NCI-H2171 (cell line): ENCODE measurements around the gene DNAJC6.

Experiments
- DNase-seq: peaks from one replicate; lab custom pipeline; 2025; lab: John Stamatoyannopoulos, UW

DNAJC6 gene

DNA sequence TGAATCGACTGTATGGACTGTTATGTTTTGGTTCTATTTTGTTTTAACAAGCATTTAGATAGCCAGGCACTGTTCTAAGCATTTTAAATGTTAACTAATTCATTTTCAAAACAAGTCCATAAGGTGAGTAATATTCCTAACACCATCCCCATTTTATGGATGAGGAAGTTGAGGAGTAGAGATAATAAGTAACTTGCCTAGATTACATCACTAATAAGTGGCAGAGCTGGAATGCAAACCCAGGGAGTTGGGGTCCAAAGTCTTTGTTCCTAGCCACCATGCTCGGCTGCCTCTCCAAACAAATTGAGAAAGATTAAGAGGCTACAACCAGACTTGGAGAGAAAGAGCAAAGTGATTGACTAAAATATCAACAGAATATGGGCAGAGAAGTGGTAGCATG lies 98.5 kb downstream of the DNAJC6 start:
- no peak for DNase-seq

DNA sequence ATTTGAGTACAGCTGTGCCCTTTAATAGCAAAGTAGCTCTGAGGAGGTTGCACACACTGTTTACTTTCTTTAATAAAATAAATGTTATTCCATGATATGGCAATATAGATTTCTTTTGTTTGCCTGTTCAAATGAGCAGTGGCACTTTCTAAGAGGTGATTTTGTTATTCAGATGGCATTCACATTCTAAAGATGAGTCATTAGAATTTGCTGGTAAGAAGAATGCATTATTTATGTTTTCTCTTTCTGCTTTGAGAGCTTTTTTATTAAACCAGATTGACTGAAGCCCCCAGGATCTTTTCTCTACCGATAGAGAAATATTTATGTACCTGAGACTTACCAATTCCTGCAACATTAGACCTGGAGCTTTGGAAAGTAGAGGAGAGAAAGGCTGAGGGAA lies 100.0 kb downstream of the DNAJC6 start:
- DNase-seq, result no peak

DNA sequence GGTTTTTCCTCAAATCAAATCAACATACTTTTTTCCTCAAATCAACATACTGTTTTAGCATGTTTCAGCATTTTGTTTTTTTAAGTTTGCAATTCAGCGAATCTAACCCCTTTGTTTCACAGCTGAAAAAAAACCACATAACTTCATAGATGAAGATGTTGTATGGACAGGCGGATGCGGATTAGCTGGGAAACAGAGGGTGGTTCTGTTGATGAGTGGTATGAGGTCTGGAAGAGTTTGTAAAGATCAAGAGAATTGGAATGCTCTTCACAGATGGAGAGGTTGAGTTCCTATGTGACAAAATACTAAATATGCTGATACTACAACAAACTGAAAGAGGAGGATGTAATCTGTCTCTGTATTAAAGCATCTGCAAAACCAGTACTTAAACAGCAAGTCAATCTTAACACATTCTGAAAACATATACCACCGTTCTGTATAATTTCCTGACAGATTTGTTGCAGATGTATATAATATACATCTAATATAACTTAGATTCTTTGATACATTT lies 100.5 kb downstream of the DNAJC6 start:
- no peak for DNase-seq

DNA sequence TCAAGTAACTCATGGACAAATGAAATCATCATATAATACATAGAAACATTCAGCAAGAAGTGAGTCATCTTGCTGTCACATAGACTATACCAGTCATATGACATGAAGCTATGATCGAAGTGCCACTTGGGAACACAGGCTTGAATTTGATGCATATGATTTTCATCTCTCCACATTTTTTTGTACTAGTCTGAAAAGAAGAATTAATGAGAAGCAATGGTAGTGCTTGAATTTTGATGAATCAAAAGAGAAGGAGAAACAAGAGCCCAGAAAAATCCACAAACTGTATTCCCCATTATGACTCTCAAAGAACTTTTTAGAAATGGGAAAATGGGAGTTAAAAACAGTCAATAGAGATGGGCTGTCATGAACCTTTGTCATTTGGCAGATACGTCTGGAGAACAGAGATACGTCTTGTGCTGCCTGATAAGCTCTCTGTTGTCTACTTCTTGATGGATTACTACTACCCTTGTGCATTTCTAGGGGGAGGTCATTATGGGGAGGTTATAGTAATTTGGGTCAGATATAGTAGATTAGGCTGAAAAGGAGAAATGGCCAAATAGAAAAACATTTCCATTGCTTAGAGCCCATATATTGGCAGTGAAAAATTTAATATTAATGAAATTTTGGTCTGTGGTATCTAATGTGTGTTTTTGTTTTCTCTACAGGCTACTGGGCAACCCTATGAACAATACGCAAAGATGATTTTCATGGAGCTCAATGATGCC lies 103.1 kb downstream of the DNAJC6 start:
- DNase-seq, result no peak

DNA sequence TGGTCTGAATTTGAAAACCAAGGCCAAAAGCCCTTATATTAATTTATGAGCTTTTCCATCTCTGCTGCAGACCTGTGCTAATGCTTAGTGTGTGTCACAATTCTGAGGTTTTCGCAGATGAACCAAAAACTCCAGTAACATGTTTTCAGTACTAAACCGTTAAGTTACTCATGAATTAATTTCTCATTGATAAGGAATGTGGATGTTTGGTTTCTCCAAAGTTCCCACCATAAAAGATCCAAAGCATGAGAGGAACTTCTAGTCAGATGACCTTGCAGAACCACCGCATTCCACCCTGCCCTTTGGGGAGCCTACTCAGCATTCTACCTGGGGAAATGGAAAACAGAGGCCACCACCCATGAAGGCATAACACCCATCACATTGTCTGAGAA lies 103.6 kb downstream of the DNAJC6 start:
- DNase-seq, result no peak

DNA sequence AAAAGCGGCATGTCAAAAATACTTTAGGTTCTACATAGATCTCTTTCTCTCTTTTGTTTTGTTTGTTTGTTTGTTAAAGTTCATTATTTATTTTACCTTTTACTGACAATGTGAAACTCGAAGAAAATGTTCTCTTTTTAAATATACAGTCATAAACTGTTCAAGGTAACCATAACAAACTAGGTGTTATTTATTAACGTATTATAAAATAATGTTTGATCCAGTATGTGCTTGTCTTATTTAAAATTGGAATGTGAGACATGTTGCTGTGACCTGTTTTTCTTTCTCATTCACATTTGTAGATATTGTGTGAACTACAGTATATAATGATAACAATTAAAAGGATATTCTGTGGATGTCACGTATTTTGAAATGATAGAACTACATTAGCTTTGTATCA lies 105.2 kb downstream of the DNAJC6 start:
- DNase-seq, result no peak

DNA sequence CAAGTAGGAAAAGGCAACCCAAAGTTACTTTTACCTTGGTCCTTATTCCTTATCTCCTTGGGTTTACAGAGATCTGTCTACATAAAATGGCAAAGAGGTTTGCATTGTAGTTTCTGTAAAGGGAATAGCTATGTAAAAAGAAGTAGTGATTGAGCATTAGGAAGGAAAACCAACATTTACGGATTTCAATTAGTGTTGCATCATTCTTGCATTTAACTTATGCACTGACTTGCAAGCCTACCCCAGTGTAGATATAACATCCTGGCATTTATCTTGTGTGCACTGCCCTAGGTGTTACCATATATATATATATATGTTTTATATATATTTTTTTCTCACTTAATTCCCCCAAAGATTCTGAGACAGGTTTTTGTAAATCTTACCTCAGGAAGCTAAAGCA lies 107.4 kb downstream of the DNAJC6 start:
- DNase-seq, result no peak

DNA sequence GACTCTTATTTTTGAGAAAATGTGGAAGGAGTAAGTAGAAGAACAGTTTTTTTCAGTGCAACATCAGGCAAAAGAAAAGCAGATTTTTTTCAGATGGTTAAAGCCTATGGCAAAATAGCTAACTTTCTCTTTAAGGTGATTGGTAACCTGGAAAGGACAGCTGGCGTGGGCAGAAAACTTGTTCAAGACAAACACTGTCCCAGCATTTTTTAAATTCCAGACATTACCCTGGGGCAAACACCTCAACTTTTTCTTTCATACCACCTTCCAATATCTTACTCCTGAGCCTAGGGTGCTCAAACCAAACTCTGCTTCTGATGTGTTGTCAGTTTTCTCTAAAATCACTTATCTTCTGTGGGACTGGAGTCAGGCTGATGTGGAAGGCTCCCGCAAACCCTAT lies 108.4 kb downstream of the DNAJC6 start:
- DNase-seq, result no peak

DNA sequence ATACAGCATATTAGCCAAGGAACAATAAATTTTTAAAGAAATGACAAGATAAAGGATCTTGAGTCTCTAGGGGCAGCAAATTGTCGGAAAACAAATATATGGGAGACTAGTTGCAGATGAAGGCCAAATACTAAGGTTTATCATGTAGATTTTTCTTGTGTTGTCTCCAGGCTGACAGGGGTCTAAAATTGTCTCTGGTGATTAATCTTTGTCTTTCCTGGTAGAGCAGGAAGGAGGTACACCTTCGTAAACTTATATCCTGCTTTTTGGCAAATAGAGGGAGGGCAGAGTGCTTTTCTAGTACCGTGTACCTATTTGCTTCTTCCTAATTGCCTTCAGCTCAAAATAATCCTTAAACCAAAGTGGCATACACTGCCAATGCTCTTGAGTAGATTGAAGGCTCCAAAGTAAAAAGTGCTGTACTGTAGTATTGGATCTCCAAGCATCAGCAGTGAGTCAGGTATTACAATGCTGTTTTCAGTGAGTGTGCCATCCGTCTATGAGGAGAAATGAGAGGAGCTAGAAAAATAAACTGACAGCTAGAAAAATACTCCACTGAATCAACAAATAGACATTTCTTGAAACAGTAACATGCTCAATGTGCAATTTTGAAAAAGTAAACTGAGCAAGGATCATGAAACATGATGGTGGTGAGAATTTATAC lies 109.3 kb downstream of the DNAJC6 start:
- DNase-seq, result no peak

DNA sequence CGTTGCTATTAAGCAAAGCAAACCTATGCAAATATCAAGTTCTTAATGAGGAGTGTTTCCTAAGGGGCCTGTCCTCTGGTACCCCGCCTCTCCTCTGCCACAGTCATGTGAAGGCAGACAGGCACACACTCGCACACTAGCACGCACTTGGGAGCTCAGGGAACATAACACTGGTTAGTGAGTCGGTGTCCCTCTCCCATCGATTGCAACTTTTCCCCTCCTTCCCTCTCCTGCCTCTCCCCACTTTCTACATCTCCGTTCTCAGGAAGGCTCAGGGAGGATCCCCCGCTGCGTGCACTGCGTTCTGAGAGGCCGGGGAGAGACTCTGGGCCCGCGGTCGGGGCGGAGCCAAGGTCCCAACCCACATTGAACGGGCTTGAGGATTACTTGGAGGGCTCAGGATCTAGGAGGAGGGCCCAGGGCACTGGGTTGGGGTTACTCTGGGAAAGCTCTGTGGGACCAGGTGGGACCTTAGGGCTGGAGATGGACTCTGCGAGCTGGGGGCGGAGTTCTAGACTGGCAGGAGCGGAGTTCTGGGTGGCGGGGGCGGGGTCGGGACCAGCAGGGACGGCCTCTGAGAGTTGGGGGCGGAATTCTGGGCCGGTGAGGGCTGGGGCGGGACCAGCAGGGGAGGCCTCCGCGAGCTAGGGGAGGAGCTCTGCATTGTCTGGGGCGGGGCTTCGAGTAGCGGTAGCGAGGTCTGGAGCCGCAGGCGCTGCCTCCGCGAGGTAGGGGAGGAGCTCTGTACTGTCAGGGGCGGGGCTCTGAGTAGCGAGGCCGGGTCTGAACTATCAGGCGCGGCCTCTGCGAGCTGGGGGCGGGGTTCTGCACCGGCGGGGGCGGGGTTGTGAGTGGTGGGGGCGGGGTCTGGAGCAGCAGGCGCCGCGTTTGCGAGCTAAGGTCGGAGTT lies 110.6 kb downstream of the DNAJC6 start:
- DNase-seq, result peak; percentile 97

DNA sequence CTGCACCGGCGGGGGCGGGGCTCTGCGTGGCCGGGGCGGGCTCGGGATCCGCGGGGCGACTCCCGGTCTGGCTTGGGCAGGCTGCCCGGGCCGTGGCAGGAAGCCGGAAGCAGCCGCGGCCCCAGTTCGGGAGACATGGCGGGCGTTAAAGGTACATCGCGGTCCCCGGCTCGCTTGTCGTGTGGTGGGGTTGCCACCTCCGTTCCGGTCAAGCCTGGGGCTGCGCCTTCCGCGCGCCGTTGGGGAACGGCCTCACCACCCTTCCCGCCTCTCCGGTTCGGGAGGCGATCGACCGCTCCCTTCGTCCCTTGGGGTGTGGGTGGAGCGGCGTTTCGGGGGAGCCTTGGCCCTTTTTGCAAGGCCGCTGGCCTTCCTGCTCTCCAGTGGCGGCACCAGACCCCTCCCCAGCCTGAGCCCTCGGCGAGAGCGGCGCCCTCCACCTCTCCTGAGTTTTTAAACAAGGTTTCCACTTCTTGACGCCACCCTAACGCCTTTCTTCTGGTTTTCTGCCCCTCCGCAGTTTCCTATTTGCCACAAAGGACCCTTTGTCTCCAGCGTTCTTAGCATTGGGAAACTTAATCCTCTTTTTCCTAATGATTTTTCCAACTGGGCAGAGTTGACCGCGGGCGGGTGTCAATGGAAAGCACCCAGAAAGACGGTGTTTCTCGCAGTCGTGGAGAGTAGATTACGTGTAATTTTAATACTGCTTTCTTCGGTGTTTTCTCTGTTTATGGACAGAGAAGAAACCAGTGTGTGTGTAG lies 111.4 kb downstream of the DNAJC6 start, which contains the start of the genes LEPR and LEPROT:
Gene LEPR (plus strand): TSS at position 79 of the 761 bp plus-strand sequence. CDS start 144,898 bp downstream, outside the sequence.
Gene LEPROT (plus strand): TSS at position 79 of the 761 bp plus-strand sequence. CDS start 57 bp downstream, at position 136.
- no peak for DNase-seq

DNA sequence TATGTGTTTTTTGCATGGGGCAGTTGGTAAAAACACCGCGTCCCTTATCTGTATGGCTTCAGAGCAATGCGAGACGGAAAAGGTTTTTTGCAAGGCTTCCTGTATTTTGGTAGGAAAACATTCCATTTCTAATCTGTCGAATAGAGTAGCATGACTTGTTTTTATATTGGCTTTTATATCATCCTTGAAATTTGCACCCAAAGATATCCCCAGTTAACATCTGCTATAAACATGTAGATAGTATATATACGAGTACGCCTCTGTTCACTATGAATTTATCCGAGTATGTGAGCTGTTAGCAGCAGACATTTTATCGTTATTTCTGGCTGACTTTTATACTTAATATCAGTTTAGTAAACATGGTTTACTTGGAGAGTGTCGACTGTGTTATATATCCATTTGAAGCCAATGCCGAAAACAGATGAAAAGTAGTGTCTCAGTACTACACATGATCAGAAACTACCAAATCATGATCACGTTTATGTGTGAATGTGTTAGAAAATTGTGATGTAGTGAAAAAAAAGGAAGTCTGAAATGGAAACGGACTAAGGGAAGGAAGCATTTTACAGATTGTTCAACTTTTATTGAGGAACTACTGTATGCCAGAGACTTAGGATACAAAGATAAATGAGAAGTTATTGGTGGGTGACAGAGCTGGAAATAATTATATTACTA lies 112.1 kb downstream of the DNAJC6 start:
- DNase-seq, result no peak

DNA sequence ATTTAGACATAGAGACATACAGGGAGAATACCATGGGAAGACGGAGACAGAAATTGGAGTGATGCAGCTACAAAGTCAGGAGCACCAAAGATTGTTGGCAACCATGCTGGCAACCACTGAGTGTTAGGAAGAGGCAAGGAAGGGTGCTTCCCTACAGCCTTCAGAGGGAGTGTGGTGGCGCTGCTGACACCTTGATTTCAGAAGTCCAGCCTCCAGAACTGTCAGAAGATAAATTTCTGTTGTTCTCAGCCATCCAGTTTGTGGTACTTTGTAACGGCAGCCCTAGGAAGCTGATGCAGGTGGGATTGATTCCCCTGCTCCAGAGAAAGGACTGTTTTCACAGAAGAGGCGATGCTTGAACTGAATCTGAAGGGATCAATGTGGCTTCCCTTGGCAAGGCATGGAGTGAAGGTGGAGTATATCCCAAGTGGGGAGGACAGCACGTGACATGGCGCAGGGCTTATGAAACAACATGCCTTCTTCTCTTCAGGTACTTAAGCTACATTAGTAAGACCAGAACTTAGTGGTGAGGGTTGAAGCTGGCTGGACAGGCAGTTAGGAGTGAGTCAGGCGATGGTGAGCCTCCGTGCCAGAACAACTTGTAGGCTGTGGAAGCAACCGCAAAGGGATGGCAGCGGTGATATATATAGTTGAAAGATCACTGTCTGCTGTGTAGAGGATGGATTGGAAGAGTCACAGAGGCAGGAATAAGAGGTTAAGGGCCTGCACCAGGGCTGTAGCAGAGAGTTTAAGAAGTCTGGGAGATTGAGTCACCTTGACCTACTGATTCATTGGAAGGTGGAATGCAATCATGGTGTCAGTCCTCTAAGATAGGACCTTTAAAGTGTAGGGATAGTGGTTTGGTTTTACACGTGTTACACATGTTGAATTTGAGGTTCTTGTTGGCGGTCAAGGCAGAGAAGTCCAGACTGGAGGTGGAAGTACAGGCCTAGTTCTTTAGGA lies 113.2 kb downstream of the DNAJC6 start:
- DNase-seq, result no peak

DNA sequence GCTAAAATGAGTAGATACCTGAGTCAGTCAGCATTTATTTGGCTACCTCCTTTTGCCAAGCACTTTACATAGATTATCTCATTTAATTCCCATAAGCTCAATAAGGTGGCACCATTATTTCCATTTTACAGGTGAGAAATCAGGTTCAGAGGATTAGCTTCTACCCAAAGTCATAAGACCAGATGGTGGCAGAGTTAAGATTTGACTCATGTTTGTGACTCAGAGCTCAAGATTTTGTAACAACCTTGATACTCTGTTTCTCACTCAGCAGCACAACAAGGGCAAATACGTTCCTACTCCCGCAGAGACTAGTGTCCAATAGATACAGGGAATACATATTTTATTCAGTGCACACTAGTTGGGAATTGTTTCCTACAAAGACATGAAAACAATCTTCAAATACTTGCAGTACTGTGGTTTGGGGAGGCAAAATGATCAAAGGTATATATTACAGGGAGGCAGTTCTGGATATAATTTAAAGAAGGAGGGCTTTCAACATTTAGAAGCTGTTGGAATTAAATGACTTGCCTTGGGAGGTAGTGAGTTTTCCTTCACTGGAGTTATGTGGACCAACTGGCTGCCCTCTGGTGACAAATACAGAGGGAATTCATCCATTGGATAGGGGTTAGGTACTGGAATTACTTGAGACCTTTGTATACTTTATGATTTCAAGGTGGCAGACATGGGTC lies 114.7 kb downstream of the DNAJC6 start:
- DNase-seq, result no peak

DNA sequence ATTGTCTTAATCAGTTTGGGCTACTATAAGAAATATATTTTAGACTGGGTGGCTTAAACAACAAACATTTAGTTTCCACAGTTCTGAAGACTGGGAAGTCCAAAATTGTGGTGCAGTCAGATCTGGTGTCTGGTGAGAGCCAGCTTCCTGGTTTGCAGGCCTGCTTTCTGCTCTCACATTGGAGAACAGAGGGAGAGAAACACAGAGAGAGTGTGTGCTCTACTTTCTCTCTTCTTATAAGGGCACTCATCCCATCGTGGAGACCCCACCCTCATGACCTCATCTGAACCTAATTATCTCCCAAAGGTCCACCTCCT lies 115.2 kb downstream of the DNAJC6 start:
- no peak for DNase-seq

DNA sequence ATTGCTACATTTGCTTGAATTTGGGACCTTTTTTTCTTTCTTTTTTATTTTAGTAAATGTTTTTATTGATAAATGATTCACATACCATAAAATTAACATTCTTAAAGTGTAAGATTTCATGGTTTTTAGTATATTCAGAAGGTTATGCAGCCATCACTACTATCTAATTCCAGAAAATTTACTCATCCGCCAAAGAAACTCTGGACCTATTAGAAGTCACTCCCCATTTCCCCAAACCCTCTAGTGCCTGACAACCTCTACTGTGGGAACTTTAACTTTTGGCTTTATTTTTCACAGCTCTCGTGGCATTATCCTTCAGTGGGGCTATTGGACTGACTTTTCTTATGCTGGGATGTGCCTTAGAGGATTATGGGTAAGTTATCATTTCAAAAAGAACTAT lies 115.7 kb downstream of the DNAJC6 start:
- no peak for DNase-seq

DNA sequence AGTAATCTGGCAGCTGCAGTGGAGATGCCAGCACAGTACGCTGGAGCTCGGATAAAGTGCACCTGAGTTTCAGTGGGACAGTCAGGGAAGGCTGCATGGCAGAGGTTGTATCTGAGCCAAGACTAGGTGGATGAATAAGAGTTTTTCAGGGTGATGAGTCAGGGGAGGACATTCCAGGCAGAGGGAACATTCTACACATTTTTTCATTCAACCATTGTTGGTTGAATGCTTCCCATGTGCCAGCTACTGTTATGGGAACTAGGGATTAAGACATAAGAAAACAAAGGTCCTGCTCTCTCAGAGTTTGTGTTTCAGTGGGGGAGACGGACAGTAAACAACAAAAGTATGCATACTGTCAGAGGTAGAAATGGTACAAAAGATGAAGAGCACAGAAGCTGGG lies 116.4 kb downstream of the DNAJC6 start:
- no peak for DNase-seq

DNA sequence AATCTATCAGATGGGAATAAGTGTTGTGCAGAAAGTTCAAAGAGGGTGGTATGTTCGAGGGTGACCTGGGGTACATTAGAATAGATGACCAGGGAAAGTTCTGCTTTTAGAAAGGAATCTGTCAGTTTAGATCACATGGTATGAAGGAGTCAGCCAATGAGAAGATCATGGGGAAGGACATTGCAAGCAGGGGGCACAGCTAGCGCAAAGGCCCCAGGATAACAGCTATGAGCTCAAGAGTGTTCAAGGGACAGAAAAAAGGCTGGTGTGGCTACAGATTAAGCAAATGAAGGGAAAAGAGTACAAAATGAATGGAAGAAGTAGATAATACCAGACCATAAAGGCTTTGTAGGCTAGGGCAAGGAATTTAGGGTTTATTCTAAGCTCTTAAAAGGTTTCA lies 119.7 kb downstream of the DNAJC6 start:
- DNase-seq, result no peak

DNA sequence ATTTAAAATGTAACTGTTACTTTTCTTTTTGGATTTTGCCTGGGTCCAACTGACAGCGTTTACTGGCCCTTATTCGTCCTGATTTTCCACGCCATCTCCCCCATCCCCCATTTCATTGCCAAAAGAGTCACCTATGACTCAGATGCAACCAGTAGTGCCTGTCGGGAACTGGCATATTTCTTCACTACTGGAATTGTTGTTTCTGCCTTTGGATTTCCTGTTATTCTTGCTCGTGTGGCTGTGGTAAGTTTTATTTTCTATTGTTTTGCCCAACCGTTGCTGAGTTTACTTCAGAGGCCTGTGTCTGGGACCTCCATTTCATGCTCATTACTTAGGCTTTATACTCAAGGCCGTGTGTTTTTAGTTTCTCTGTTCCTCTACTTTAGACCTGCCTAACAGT lies 120.5 kb downstream of the DNAJC6 start:
- DNase-seq, result no peak
